GM18951 (cell line): ENCODE data around the gene FGF14.

Experiments used
- POLR2A ChIP-seq: IDR thresholded peaks from 4 replicates; pipeline ENCODE4 v1.6.1; 2011; ENCODE audit warnings: mild to moderate bottlenecking; ENCODE audit not compliant: insufficient read length, insufficient read depth; ENCODE audit errors: extremely low read depth
- in situ Hi-C: fragments of 300-500 bp; cut with MboI; formaldehyde crosslinking; loops from one replicate; pipeline ENCODE4 v1.12.0; 2022; ENCODE audit warnings: low sequenced_read_pairs, mixed read lengths, inconsistent platforms; ENCODE audit not compliant: unreplicated experiment

FGF14 gene

GRCh38 chr13:101955764-101956163 lies 446.1 kb downstream of the FGF14 start:
- in situ Hi-C loops: no loop called here
- TF ChIP-seq POLR2A: no peak

DNA sequence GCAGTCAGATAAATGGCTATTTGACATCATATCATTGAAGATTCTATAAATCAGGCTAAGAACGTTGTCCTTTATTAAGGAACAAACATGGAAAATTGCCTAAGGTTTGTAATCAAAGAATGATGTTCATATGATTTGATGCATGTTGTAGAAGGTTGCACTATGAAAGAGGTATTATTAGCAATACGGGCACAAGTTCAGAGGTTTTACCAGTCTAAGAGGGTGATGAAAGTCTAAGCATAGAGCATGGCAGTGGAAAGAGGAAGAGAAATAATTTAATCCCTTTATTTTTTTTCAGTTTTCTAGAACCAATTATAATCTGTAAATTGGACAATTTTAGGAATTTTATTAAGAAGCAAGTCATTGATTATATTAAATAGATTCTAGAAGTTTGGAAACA lies 450.7 kb downstream of the FGF14 start:
- no peak for TF ChIP-seq POLR2A
- in situ Hi-C loops: no loop called here

DNA sequence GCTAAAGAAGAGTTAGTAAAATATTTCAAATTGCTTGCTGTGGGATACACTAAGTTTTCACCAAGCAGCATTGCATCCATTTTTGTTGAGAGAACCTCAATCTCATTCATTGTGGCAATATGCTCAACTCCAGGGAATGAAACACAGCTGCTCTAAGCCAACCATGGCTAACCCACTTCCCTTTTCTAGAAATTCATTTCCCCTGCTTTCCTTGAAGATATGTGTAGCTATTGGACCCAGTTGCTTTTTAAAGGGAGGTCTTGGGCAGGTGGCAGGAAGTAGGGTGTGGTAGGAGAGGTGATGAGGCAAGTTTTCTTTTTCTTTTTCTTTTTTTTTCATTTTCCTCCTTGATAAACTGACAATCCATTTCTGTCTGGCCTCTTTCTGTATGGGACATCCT lies 452.2 kb downstream of the FGF14 start:
- in situ Hi-C loops: loop anchor here (25.0 kb wide), 1 partner anchor 488 kb away; no protein-coding TSS in a partner anchor
- no peak for TF ChIP-seq POLR2A

DNA sequence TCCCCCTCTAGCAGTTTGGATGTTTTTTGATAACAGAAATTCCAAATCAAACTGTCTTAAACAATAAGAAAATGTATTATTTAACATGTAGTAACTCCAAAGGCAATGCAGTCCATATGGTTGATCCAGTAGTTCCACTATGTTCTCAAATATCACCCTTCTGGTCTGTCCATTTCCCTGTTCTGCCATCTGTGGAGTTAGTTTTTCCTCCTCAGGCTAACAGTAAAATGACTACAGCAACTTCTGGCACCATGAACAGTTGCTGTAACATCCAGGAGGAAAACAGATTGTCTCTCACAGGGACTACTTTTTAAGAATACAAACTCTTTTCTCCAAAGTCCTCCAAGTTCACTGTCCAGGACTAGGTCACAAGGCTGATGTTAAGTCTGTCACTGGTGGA lies 455.4 kb downstream of the FGF14 start:
- in situ Hi-C loops: loop anchor here (25.0 kb wide), 1 partner anchor 491 kb away; no protein-coding TSS in a partner anchor
- no peak for TF ChIP-seq POLR2A

GRCh38 chr13:101945435-101945834 lies 456.4 kb downstream of the FGF14 start:
- no peak for TF ChIP-seq POLR2A
- in situ Hi-C loops: loop anchor here (25.0 kb wide), 1 partner anchor 492 kb away; no protein-coding TSS in a partner anchor

DNA sequence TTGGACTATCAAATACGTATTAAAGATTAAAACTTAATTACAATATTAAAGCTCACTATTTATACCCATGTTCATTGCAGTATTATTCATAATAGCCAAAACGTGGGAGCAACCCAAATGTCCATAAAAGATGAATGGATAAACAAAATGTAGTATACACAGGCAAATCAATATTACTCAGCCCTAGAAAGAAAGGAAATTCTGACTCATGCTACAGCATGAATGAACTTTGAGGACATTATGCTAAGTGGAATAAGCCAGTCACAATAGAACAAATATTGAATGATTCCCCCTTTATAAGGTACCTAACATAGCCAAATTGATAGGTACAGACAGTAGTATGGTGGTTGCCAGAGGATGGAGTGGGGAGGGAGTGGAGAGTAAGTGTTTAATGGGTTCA lies 457.3 kb downstream of the FGF14 start:
- in situ Hi-C loops: loop anchor here (25.0 kb wide), 1 partner anchor 493 kb away; no protein-coding TSS in a partner anchor
- no peak for TF ChIP-seq POLR2A

DNA sequence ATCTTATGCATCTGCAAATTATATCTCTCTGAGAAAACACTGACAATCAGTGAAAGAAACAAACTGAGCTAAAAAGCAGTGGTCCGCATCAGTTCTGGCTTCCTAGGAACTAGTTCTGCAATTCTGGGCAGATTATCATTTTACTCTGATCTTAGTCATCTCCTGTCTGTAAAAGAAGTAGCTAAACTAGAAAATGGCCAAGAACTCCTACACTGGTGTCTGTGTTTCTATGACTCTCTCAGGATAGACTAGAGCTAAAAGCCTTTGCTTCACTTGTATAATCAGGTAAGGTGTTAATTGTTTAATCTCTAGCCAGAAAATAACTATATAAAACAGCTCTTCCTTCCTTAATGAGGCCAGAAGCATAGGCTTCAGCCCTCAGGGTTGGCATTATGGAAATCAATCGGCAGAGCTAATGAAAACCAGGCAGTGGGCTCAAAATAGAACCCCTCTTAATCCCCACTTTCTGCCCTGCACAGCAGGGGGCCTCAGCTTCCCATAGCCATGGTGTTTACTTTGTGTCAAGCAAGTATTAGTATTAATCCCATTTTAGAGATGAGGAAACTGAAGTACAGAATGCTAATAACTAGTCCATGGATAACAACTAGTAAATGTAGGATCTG lies 459.2 kb downstream of the FGF14 start:
- in situ Hi-C loops: loop anchor here (25.0 kb wide), 1 partner anchor 495 kb away; no protein-coding TSS in a partner anchor
- no peak for TF ChIP-seq POLR2A

- no peak for TF ChIP-seq POLR2A
- in situ Hi-C loops: loop anchor here (25.0 kb wide), 1 partner anchor 495 kb away; no protein-coding TSS in a partner anchor
Measured at GRCh38 chr13:101942038-101942437, 459.8 kb downstream of the FGF14 start.

- TF ChIP-seq POLR2A: no peak
- in situ Hi-C loops: loop anchor here (25.0 kb wide), 1 partner anchor 496 kb away; no protein-coding TSS in a partner anchor
Measured at GRCh38 chr13:101941095-101941783, 460.6 kb downstream of the FGF14 start.

- TF ChIP-seq POLR2A: no peak
- in situ Hi-C loops: loop anchor here (25.0 kb wide), 1 partner anchor 498 kb away; no protein-coding TSS in a partner anchor
Measured at GRCh38 chr13:101939370-101939769, 462.5 kb downstream of the FGF14 start.

DNA sequence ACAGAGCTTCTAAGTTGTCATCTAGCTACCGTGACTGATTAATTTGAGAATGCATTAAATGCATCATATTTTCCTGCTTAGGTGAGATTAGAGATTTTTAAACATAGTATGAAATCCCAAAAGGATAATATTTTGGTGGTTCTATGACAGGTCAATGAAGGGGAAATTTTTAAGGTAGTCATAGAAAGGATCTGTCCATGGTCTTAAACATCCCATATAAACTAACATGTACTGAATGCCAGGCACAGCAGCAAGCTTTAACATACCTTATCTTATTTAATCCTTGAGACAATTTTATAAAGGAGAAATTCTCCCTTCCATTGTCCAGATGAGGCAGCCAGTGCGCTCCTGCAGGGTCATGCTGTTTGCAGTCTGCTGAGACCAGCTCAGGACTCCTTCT lies 466.0 kb downstream of the FGF14 start:
- in situ Hi-C loops: loop anchor here (25.0 kb wide), 1 partner anchor 501 kb away; no protein-coding TSS in a partner anchor
- TF ChIP-seq POLR2A: no peak

GRCh38 chr13:101931186-101931585 lies 470.7 kb downstream of the FGF14 start:
- in situ Hi-C loops: loop anchor here (25.0 kb wide), 1 partner anchor 506 kb away; no protein-coding TSS in a partner anchor
- TF ChIP-seq POLR2A: no peak

- in situ Hi-C loops: loop anchor here (25.0 kb wide), 1 partner anchor 507 kb away; no protein-coding TSS in a partner anchor
- TF ChIP-seq POLR2A: no peak
Measured at GRCh38 chr13:101930331-101930730, 471.5 kb downstream of the FGF14 start.

DNA sequence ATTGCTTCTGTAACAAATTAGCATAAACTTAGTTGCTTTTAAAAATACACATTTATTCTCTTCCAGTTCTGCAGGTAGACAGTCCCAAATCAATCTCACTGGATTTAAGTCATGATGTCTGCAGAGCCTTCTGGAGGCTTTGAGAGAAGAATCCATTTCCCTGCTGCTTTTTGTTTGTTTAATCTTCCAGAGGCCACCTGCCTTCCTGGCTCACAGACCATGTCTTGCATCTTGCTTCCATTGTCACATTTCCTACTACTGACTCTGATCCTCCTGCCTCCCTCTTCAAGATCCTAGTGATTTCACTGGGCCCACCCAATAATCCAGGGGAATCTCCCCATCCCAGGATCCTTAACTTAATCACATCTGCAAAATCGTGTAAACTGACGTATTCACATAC lies 476.1 kb downstream of the FGF14 start:
- TF ChIP-seq POLR2A: no peak
- in situ Hi-C loops: loop anchor here (25.0 kb wide), 1 partner anchor 512 kb away; no protein-coding TSS in a partner anchor

- in situ Hi-C loops: no loop called here
- no peak for TF ChIP-seq POLR2A
Measured at GRCh38 chr13:101919541-101920181, 482.2 kb downstream of the FGF14 start.
